ENCODE results near the gene TAF5.
"Not testable (repeated sequence)": the region's sequence is repeated elsewhere in the genome, so short reads cannot be mapped to it uniquely, and the experiment has no call there.

The TAF5 gene

DNA sequence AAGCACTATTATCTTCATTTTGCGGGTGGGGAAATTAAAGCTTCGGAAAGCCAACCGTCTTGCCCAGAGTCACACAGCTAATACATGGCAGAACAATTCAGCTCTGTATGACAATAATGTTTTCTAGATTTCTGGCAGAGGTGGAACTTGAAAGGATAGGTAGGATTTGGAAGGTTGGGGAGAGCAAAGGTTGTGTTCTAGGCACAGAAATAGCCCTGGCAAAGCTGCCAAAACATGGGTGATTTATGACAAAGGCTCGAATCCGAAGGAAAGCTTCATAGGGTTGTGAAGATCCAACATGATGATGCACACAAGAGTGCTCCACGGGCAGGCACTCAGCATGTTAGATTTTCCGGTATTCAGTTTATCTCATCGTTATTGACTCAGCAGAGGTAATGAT is 47.8 kb downstream of the TAF5 start:
- DNase-seq: no peak

DNA sequence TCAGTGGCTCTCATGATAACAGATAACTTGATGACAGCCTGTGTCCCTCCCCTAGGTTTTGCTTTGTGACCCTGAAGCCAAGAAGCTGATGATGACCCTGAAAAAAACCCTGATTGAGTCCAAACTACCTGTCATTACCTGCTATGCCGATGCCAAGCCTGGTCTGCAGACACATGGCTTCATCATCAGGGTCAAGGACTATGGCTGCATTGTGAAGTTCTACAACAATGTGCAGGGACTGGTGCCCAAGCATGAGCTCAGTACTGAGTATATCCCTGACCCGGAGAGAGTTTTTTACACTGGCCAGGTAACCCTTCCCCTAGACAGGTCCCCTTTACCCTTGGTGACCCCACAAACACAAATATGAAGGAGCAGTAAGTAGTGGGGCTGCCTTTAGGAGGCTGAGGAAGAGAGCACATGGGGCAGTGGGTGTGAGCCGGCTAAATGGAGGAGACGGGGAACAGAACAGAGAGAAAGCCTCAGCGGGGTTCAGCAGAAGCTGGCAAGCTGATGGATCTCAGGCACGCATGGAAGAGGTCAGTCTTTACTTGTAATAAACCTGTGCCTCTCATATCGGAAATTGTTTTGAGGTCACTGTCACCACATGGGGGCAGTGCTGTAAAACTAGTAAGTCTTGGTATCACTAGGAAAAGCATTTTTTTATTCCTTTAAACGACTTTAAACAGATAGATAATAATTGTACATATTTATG is 48.8 kb downstream of the TAF5 start:
- peak; percentile 9 for DNase-seq

DNA sequence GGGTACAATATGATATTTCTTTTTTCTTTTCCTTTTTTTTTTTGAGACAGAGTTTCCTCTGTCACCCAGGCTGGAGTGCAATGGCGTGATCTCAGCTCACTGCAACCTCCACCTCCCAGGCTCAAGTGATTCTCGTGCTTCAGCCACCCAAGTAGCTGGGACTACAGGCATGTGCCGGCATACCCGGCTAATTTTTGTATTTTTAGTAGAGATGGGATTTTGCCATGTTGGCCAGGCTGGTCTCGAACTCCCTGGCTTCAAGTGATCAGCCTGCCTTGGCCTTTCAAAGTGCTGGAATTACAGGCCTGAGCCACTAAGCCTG is 49.3 kb downstream of the TAF5 start:
- DNase-seq: not testable (repeated sequence)

DNA sequence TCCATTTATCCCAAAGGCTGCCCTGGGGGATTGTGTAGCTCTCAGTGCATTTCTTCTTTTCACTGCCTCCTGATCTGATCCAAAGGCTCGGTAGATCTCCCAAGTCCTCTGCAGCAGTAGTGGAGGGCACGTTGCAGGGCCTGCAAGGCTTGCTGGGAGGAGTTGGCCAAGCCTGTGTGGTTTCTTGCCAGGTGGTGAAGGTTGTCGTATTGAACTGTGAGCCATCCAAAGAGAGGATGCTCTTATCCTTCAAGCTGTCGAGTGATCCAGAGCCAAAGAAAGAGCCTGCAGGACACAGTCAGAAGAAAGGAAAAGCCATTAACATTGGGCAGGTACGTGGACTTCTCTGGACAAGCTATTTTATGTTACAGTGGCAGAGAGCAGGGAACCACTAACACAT is 49.8 kb downstream of the TAF5 start:
- DNase-seq: no peak

DNA sequence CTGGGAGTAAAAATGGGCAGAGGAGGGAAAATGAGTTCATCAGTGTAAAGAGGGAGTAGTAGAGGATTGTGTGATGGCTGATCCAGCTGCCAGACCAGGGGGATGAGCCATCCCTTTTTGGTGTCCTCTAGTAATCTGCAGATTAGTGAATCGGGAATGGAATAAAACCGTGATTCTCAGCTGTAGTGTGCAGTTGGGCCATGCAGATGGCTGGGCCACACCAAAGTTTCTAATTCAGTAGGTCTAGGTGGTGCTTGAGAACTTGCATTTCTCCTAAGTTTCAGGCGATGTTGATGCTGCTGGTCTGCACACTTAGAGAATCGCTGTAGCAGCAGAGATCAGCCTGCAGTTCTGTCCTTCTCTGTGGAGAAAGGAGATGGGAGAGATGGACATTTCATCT is 51.3 kb downstream of the TAF5 start:
- DNase-seq: no peak

DNA sequence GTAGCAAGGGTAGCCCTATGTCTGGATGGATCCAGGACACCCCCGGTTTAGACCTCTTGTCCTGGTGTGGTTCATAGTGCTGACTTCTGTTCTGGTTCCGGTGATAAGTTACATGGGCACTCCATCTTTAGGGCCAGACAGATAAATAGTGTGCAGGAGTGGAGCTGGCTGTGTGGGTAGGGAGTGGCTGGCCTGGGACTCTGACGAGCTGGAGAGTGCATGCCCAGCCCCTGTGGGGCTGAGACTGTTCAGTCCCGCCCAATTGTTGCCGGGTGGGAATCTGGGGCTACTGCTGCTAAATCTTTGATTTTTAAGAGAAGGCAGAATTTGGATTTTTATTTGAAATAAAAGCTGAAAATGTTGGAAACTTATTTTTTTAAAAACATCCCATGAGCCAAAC is 56.0 kb downstream of the TAF5 start:
- DNase-seq: no peak

DNA sequence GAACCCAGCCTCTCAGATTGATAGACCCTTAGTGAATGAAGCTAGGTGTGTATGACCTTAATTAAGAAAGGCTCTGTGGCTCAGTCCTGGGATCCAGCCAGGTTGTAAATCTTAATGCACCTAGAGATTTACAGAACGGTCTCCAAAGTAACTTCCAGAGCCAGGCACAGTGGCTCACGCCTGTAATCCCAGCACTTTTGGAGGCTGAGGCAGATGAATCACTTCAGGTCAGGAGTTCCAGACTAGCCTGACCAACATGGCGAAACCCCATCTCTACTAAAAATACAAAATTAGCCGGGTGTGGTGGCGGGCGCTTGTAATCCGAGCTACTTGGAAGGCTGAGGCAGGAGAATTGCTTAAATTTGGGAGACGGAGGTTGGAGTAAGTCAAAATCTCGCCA is 60.1 kb downstream of the TAF5 start:
- DNase-seq: no peak

DNA sequence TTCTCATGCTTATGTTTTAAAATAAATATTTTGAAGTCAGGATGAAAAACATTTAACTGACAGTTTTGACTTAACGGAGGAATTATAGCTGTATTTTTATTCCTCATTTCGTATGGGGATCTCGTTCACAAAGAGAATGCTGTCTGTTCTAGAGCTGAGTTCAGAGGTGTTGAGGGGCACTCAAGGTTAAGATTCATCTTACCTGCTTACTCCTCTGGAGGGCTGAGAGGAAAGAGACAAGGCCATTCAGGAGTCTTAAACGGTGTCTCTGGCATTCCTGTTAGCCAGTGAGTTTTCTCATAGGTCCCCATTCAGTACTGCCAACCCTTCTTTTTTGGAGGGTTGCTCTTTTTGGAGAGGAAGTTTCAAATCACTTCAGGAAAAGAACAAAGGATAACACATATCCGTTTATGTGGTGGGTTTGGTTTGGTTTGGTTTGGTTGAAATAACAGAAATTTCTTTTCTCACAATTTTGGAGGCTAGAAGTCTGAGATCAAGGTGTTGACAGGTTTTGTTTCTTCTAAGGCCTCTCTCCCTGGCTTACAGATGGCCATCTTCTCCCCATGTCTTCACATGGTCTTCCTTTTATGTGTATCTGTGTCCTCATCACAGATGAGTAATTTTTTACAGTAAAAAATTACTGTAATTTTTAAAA is 61.3 kb downstream of the TAF5 start:
- DNase-seq: no peak

DNA sequence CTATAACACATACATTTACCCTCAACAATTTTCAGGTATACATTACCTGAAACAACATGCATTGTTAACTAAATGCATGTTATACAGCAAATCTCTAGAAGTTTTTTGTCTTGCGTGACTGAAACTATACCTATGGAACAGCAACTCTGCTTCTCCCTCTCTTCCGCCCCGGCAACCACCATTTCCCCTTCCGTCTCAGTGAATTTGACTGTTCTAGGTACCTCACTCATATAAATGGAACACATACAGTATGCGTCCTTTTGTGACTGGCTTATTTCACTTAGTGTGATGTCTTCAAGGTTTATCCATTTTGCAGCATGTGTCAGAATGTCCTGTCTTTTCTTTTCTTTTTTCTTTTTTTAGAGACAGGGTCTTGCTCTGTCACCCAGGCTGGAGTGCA is 61.9 kb downstream of the TAF5 start:
- DNase-seq: no peak

DNA sequence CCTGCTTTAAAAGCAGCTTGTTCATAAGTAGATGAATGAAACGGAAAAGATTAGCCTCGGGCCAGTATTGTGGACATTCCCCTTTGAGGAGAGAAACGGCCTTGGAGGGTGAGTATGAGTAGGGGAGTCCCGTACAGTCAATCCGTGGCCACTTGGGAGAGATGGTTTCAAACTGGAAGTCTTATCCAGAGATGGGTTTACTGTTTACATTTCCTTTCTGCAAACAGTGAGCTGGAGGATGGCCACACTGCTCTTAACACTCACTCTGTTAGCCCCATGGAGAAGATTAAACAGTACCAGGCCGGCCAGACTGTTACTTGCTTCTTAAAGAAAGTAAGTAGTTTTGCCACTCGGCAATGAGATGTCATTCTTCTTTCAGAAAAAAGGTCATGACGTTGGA is 64.1 kb downstream of the TAF5 start:
- DNase-seq: no peak

DNA sequence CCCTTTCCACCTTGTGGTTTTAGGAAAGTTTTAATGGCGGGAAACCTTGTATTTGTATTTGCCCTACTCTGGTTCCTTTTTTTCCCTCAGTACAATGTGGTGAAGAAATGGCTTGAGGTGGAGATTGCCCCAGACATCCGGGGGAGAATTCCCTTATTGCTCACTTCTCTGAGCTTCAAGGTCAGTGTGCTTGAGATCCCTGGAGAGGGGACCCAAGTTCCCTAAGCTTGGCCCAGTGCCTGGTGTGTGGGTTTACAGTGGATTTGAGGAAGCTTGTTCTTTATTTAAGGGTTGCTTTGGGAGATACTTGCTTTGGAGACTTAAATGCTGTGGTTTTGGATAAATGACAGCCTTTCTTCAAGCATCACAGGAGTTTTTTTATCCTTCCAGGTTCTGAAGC is 66.1 kb downstream of the TAF5 start:
- no peak for DNase-seq
